SK-N-MC (cell line): ENCODE data around the gene PGLYRP1.

Experiments used
- EZH2 ChIP-seq: fragments of 200-600 bp; sonication (generic); IDR thresholded peaks from one replicate; pipeline ENCODE4 v1.6.1; 2017; ENCODE audit warnings: antibody characterized with exemption
- FOXP2 ChIP-seq: optimal IDR thresholded peaks from 2 replicates; pipeline ENCODE3; 2011; ENCODE audit warnings: mild to moderate bottlenecking, moderate library complexity; ENCODE audit not compliant: insufficient read depth; ENCODE audit errors: extremely low read length, control extremely low read depth
- POLR2AphosphoS5 ChIP-seq: IDR thresholded peaks from 2 replicates; pipeline ENCODE4 v1.6.1; 2012; ENCODE audit warnings: mild to moderate bottlenecking, low read depth, low read length, borderline replicate concordance

DNA sequence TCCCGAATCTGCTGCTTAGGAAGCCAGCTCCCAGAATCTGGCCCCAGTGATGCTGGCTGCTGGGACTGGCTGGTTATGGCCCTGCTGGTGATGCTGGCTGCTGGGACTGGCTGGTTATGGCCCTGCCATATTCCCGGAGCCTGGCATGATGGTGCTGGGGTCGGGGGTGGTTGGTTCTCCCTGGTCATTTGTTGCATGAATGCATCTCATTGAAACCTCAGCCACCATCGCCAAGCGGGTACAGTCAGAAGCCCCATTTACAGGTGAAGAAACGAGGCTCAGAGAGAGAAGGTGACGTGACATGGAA lies 2.1 kb downstream of the PGLYRP1 start:
- TF ChIP-seq POLR2AphosphoS5 (no peak), EZH2 (no peak), FOXP2 (no peak)
